ENCODE data around the gene EFCAB14. TPM values are rescaled to one million over a fixed set of nuclear protein-coding genes. Genes with fewer than 3 reads are reported as not detected.

EFCAB14 gene
- total and polyA plus RNA-seq, 9 of the 15 experiments (the other 6 are each of a cell fraction or from before 2014, with no cell fraction given), result 7.3 to 49.0 (median 37.3) TPM

DNA sequence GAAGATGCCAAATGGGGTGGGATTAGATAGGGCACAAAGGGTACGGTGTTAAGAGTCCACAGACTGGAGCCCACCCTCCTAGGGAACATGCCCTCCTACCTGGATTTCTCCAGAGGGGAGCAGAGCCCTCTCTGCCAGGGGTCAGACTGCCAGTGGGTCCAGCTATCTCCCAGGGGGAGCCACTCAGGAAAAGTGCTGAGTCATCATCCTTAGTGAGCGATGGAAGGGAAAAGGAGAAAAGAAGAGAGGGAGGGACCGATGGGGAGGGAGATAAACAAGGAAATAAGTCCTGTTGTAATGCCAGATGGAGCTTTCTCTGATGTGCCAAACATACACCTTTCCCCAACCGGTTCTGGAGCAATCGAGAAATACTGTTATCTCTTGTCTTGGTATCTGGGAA is 49.5 kb upstream of the EFCAB14 start:
- no peaks in the 10 kb centered on the region for H3K9me3 ChIP-seq (replicated peaks; ENCODE audit: control insufficient read depth, insufficient read depth, low read depth, low read length)
- FAIRE-seq (no peak), ATAC-seq (no peak), DNase-seq (ENCODE audit: extremely low read depth in 1 of 4, low spot score in 3 of 4) (peak in 2 of 4 experiments; percentile 10 to 12)
- 2% methylated on average over 5 of the region's 5 CpGs for WGBS (ENCODE audit: insufficient coverage, low coverage, missing lambda C conversion rate)
- ChIA-PET POLR2A (interaction anchor here (1.1 to 1.4 kb wide), 2 partner anchors 30 to 239 kb away, joined by 3 read pairs; no protein-coding TSS in a partner anchor), CTCF (ENCODE audit: low intra/inter-chr PET ratio) (no interaction called here)
- H3K9me1 ChIP-seq (ENCODE audit: control insufficient read depth, insufficient read depth, low read length), result no peaks in the 10 kb centered on the region
- H3K27ac ChIP-seq (ENCODE audit: extremely low read depth, low read depth, low read length), result no peak overlapping the region
- no peak overlapping the region for H2AFZ ChIP-seq (ENCODE audit: low read depth, low read length)
- intact Hi-C loops (cut with micrococcal nuclease), result no loop called here
- BruUV-seq (replicated peaks), result no TSS peak
- no peak overlapping the region for H3K4me3 ChIP-seq
- H3K79me2 ChIP-seq (ENCODE audit: control insufficient read depth, insufficient read depth, low read length), result no peaks in the 10 kb centered on the region
- no peaks in the 10 kb centered on the region for H4K20me1 ChIP-seq (replicated peaks; ENCODE audit: control insufficient read depth, insufficient read depth, low read length)
- H3K36me3 ChIP-seq (ENCODE audit: control insufficient read depth, insufficient read depth, low read length), result no peaks in the 10 kb centered on the region
- no peaks in the 10 kb centered on the region for H3K4me1 ChIP-seq (replicated peaks in 1 of 2; ENCODE audit: control insufficient read depth in 2 of 2, insufficient read depth in 2 of 2, low read length in 2 of 2)
- no peak overlapping the region for H3K4me2 ChIP-seq (ENCODE audit: insufficient read depth, low read length)
- H3K27me3 ChIP-seq (ENCODE audit: control insufficient read depth in 2 of 2, insufficient read depth in 2 of 2, low read length in 2 of 2), result no peaks in the 10 kb centered on the region; a peak in 1 of 5 replicates
- H3K9ac ChIP-seq (ENCODE audit: insufficient read depth in 1 of 2, low read depth in 2 of 2, low read length in 2 of 2), result no peak overlapping the region
- in situ Hi-C loops (cut with MboI), result no loop called here
- TF ChIP-seq SMAD3 (CRISPR knock-in tag; conservative IDR thresholded peaks at IDR 0.05), result no peak
- no peak for TF ChIP-seq MGA (IDR thresholded peaks at IDR 0.05)
- TF ChIP-seq PRDM10 (IDR thresholded peaks at IDR 0.05; ENCODE audit: partially characterized antibody), result no peak
- no peak for TF ChIP-seq ZNF644 (tag; IDR thresholded peaks at IDR 0.05; ENCODE audit: low read depth)
- peak; percentile 97 for TF ChIP-seq ZNF316 (IDR thresholded peaks at IDR 0.05)
- no peak for TF ChIP-seq HES1 (IDR thresholded peaks at IDR 0.05; ENCODE audit: low read depth)
- TF ChIP-seq MEF2A (IDR thresholded peaks at IDR 0.05; ENCODE audit: control insufficient read depth, low read depth, low read length), result no peak

All from K562 (cell line).